Bronchial epithelial cell (primary cell): ENCODE results near the gene BCL2L14. TPM values are rescaled to one million over a fixed set of nuclear protein-coding genes. Genes with fewer than 3 reads are reported as not detected.

Experiments
- DNase-seq: peaks from one replicate; pipeline ENCODE4 v3.0.0-alpha.2; 2010; ENCODE audit warnings: low read depth
- FAIRE-seq: peaks from 2 replicates; lab custom pipeline; 2011; peaks lifted over from hg19 to GRCh38; lab: Jason Lieb, UNC
- H3K27me3 ChIP-seq: 2 replicates; pipeline ENCODE4 v1.5.1; 2011; ENCODE audit warnings: low read length; ENCODE audit not compliant: control insufficient read depth, insufficient read depth
- H3K36me3 ChIP-seq: 2 replicates; pipeline ENCODE4 v1.5.1; 2011; ENCODE audit warnings: low read length; ENCODE audit not compliant: control insufficient read depth, insufficient read depth
- H3K4me3 ChIP-seq: 2 replicates; pipeline ENCODE4 v1.5.1; 2011; ENCODE audit warnings: mild to moderate bottlenecking, low read depth, low read length, control low read depth
- CTCF ChIP-seq: IDR thresholded peaks from 2 replicates; pipeline ENCODE4 v1.5.1; 2011; ENCODE audit warnings: mild to moderate bottlenecking, moderate library complexity, low read length, control low read depth, inconsistent platforms; ENCODE audit not compliant: insufficient read depth, severe bottlenecking
- total RNA-seq: library from RNA; depleted of rRNA; stranded (reverse); fragments of >200 nt; gene quantifications from 2 replicates; pipeline ENCODE4 v1.2.1, GENCODE V29; 2014

Gene BCL2L14
- total RNA-seq, 1 donor from 2014 or later: not detected

GRCh38 chr12:12116677-12117076, 45.9 kb downstream of the BCL2L14 start:
- Histone ChIP-seq H3K36me3 (peaks cover 2% of the 10 kb centered on the region), H3K27me3 (no peaks in the 10 kb centered on the region), H3K4me3 (no peak overlapping the region)
- no peak for FAIRE-seq
- no peak for DNase-seq
- no peak for TF ChIP-seq CTCF

- no peak for FAIRE-seq
- Histone ChIP-seq H3K36me3 (peaks cover 2% of the 10 kb centered on the region), H3K27me3 (no peaks in the 10 kb centered on the region), H3K4me3 (no peak overlapping the region)
- no peak for DNase-seq
- TF ChIP-seq CTCF: no peak
Measured at GRCh38 chr12:12121061-12121460, 50.3 kb downstream of the BCL2L14 start.

- Histone ChIP-seq H3K27me3 (no peaks in the 10 kb centered on the region), H3K4me3 (no peak overlapping the region), H3K36me3 (peaks cover 2% of the 10 kb centered on the region)
- FAIRE-seq (no peak), DNase-seq (no peak)
- TF ChIP-seq CTCF: no peak
Measured at GRCh38 chr12:12123036-12123604, 52.4 kb downstream of the BCL2L14 start.

GRCh38 chr12:12126551-12126950, 55.8 kb downstream of the BCL2L14 start:
- TF ChIP-seq CTCF: no peak
- H3K4me3 ChIP-seq: no peak overlapping the region

GRCh38 chr12:12127304-12127703, 56.6 kb downstream of the BCL2L14 start:
- DNase-seq (no peak), FAIRE-seq (no peak)
- no peak overlapping the region for H3K4me3 ChIP-seq
- TF ChIP-seq CTCF: no peak
- H3K27me3 ChIP-seq: no peaks in the 10 kb centered on the region
- peaks cover 2% of the 10 kb centered on the region for H3K36me3 ChIP-seq

More at GRCh38 chr12:12126551-12126950, 55.8 kb downstream of the BCL2L14 start:
- H3K27me3 ChIP-seq: no peaks in the 10 kb centered on the region
- FAIRE-seq: peak; percentile 64
- peak; percentile 90 for DNase-seq
- H3K36me3 ChIP-seq: peaks cover under 1% of the 10 kb centered on the region

- no peak for DNase-seq
- H3K27me3 ChIP-seq: no peaks in the 10 kb centered on the region
- TF ChIP-seq CTCF: no peak
- no peak overlapping the region for H3K4me3 ChIP-seq
- no peak for FAIRE-seq
- peaks cover 2% of the 10 kb centered on the region for H3K36me3 ChIP-seq
Measured at GRCh38 chr12:12128670-12129069, 57.9 kb downstream of the BCL2L14 start.
